K562 (cell line): ENCODE measurements around the gene SNX18. TPM values are rescaled to one million over a fixed set of nuclear protein-coding genes. Genes with fewer than 3 reads are reported as not detected.

Experiments
- ATAC-seq: fragments of 200-7000 bp; cut with Tn5 transposase; 3 replicates; pipeline ENCODE4 v1.9.1; 2020; ENCODE audit warnings: moderate library complexity
- BruUV-seq: library from RNA; stranded (reverse); fragments of 400-500 nt; replicated peaks from 2 replicates; lab custom pipeline; 2021; lab: Mats Ljungman, UMichigan
- CTCF ChIA-PET: fragments of 300-600 bp; formaldehyde crosslinking; extraction: SDS; loops from one replicate; lab custom pipeline; 2021; ENCODE audit warnings: low intra/inter-chr PET ratio; lab: Yijun Ruan, JAX
- POLR2A ChIA-PET: fragments of 300-600, 350-650 bp; sonication (Branson Sonifier 250); formaldehyde crosslinking; extraction: SDS; loops from one replicate; lab custom pipeline; 2021; ENCODE audit warnings: antibody characterized with exemption, inconsistent platforms; lab: Yijun Ruan, JAX
- DNase-seq, 4 experiments: peaks; one replicate each; pipeline versions ENCODE4 v3.0.0 to v3.0.0-alpha.2; 2011 to 2018; ENCODE audit warnings: low spot score in 3 of 4, mixed read lengths in 3 of 4; ENCODE audit errors: extremely low read depth in 1 of 4
- FAIRE-seq: peaks from 2 replicates; lab custom pipeline; 2011; peaks lifted over from hg19 to GRCh38; lab: Jason Lieb, UNC
- H2AFZ ChIP-seq: 2 replicates; pipeline ENCODE4 v1.6.0; 2011; ENCODE audit warnings: low read depth, low read length, control low read depth, inconsistent platforms
- H3K27ac ChIP-seq: fragments of 200-600 bp; 3 replicates; pipeline ENCODE4 v1.8.0; 2011; ENCODE audit warnings: low read depth, mild to moderate bottlenecking, control low read depth, inconsistent platforms, low read length, moderate library complexity, mixed read lengths; ENCODE audit errors: extremely low read depth
- H3K27me3 ChIP-seq, 2 experiments: fragments of 300-600 bp in 1 of 2; 2 replicates in 1 of 2; 3 replicates in 1 of 2; pipeline versions ENCODE4 v1.6.0 to v1.8.0; 2011; ENCODE audit warnings: inconsistent platforms in 2 of 2, low read length in 2 of 2, mild to moderate bottlenecking in 1 of 2, mixed read lengths in 1 of 2, moderate library complexity in 1 of 2; ENCODE audit not compliant: control insufficient read depth in 2 of 2, insufficient read depth in 2 of 2
- H3K36me3 ChIP-seq: fragments of 300-600 bp; 3 replicates; pipeline ENCODE4 v1.8.0; 2011; ENCODE audit warnings: mild to moderate bottlenecking, low read length, inconsistent platforms; ENCODE audit not compliant: control insufficient read depth, insufficient read depth
- H3K4me1 ChIP-seq, 2 experiments: fragments of 200-600 bp in 1 of 2; replicated peaks in 1 of 2; 2 replicates in 1 of 2; 3 replicates in 1 of 2; pipeline versions ENCODE4 v1.5.1 to v1.8.0; 2011; ENCODE audit warnings: inconsistent platforms in 2 of 2, low read length in 2 of 2, mild to moderate bottlenecking in 1 of 2, mixed read lengths in 1 of 2, moderate library complexity in 1 of 2; ENCODE audit not compliant: control insufficient read depth in 2 of 2, insufficient read depth in 2 of 2
- H3K4me2 ChIP-seq: 2 replicates; pipeline ENCODE4 v1.6.1; 2011; ENCODE audit warnings: low read length, control low read depth, inconsistent platforms, mixed read lengths; ENCODE audit not compliant: insufficient read depth
- H3K4me3 ChIP-seq: fragments of 200-600 bp; sonication (generic), shearing (Covaris generic); 2 replicates; pipeline ENCODE4 v1.5.1; 2016; ENCODE audit warnings: control low read depth, inconsistent platforms
- H3K79me2 ChIP-seq: fragments of 200-600 bp; 3 replicates; pipeline ENCODE4 v1.8.0; 2011; ENCODE audit warnings: low read length, inconsistent platforms; ENCODE audit not compliant: control insufficient read depth, insufficient read depth
- H3K9ac ChIP-seq, 2 experiments: 2 replicates each; pipeline versions ENCODE4 v1.6.0 to v1.6.1; 2011; ENCODE audit warnings: low read depth in 2 of 2, low read length in 2 of 2, control low read depth in 1 of 2, inconsistent platforms in 1 of 2, mild to moderate bottlenecking in 1 of 2, mixed read lengths in 1 of 2; ENCODE audit not compliant: insufficient read depth in 1 of 2
- H3K9me1 ChIP-seq: one replicate; pipeline ENCODE4 v1.6.0; 2011; ENCODE audit warnings: inconsistent platforms, mild to moderate bottlenecking, low read length, moderate library complexity; ENCODE audit not compliant: control insufficient read depth, insufficient read depth
- H3K9me3 ChIP-seq: replicated peaks from 2 replicates; pipeline ENCODE4 v1.5.1; 2011; ENCODE audit warnings: low read depth, low read length, inconsistent platforms; ENCODE audit not compliant: control insufficient read depth, insufficient read depth
- H4K20me1 ChIP-seq: replicated peaks from 2 replicates; pipeline ENCODE4 v1.6.1; 2011; ENCODE audit warnings: low read length, inconsistent platforms, mixed read lengths; ENCODE audit not compliant: control insufficient read depth, insufficient read depth
- ARID1B ChIP-seq: fragments of 450-650 bp; IDR thresholded peaks from 2 replicates; pipeline ENCODE4 v1.6.1; 2016; ENCODE audit warnings: antibody characterized with exemption, mild to moderate bottlenecking, inconsistent platforms
- CCAR2 ChIP-seq: fragments of 200-400 bp; formaldehyde crosslinking; IDR thresholded peaks from 2 replicates; pipeline ENCODE4 v1.6.1; 2017; ENCODE audit warnings: mild to moderate bottlenecking, low read depth, low read length
- E4F1 ChIP-seq: fragments of 250-450 bp; sonication (Bioruptor Pico); IDR thresholded peaks from 2 replicates; pipeline ENCODE4 v1.5.0; 2021; ENCODE audit warnings: mild to moderate bottlenecking, borderline replicate concordance
- FOXA1 ChIP-seq: fragments of 450-650 bp; IDR thresholded peaks from 2 replicates; pipeline ENCODE4 v1.6.1; 2016; ENCODE audit warnings: mild to moderate bottlenecking, borderline replicate concordance
- FOXJ3 ChIP-seq: sonication (generic); formaldehyde crosslinking; IDR thresholded peaks from 2 replicates; pipeline ENCODE4 v1.4.0; 2020; ENCODE audit warnings: mild to moderate bottlenecking, missing genetic modification reagents
- FOXK2 ChIP-seq, 2 experiments: fragments of 450-650 bp; IDR thresholded peaks in 1 of 2; conservative IDR thresholded peaks in 1 of 2; 2 replicates each; pipeline ENCODE4 v1.6.1; 2016; ENCODE audit warnings: low read depth in 2 of 2, mild to moderate bottlenecking in 1 of 2
- HCFC1 ChIP-seq: IDR thresholded peaks from 2 replicates; pipeline ENCODE4 v1.6.1; 2012; ENCODE audit warnings: low read depth, low read length, improper control_type of control experiment
- HLTF ChIP-seq: fragments of 450-650 bp; IDR thresholded peaks from 2 replicates; pipeline ENCODE4 v1.6.1; 2016
- MTA1 ChIP-seq: fragments of 450-650 bp; IDR thresholded peaks from 2 replicates; pipeline ENCODE4 v1.6.1; 2017; ENCODE audit warnings: borderline replicate concordance
- NFE2 ChIP-seq: IDR thresholded peaks from 2 replicates; pipeline ENCODE4 v1.6.1; 2014; ENCODE audit warnings: antibody characterized with exemption, low read depth
- NFIX ChIP-seq: fragments of 250-450 bp; sonication (Bioruptor Pico); IDR thresholded peaks from 2 replicates; pipeline ENCODE4 v1.4.0; 2020; ENCODE audit warnings: low read depth, mild to moderate bottlenecking, moderate library complexity
- POLR2AphosphoS5 ChIP-seq: IDR thresholded peaks from 2 replicates; pipeline ENCODE4 v1.6.1; 2011; ENCODE audit warnings: mild to moderate bottlenecking, low read depth, low read length, moderate library complexity; ENCODE audit not compliant: control insufficient read depth, insufficient read depth
- RBM22 ChIP-seq: fragments of 200-400 bp; formaldehyde crosslinking; IDR thresholded peaks from 2 replicates; pipeline ENCODE4 v1.6.1; 2018; ENCODE audit warnings: low read length, low read depth; ENCODE audit not compliant: poor library complexity, severe bottlenecking
- TBL1XR1 ChIP-seq, 2 experiments: IDR thresholded peaks; 2 replicates each; pipeline ENCODE4 v1.6.1; 2012; ENCODE audit warnings: improper control_type of control experiment in 2 of 2, low read length in 2 of 2, mild to moderate bottlenecking in 1 of 2
- XRCC3 ChIP-seq: fragments of 450-650 bp; IDR thresholded peaks from 2 replicates; pipeline ENCODE4 v1.6.1; 2017; ENCODE audit warnings: mild to moderate bottlenecking, moderate library complexity
- ZBTB34 ChIP-seq: fragments of 250-450 bp; sonication (Bioruptor Pico); IDR thresholded peaks from 2 replicates; pipeline ENCODE4 v1.8.0; 2021; ENCODE audit warnings: mild to moderate bottlenecking, moderate library complexity
- ZNF274 ChIP-seq: IDR thresholded peaks from 2 replicates; pipeline ENCODE4 v1.6.1; 2011; ENCODE audit warnings: low read depth, mild to moderate bottlenecking, low read length, moderate library complexity, borderline replicate concordance
- ZNF444 ChIP-seq: fragments of 250-450 bp; sonication (Bioruptor Pico); IDR thresholded peaks from 2 replicates; pipeline ENCODE4 v1.4.0; 2020; ENCODE audit warnings: mild to moderate bottlenecking, moderate library complexity
- WGBS: fragments of 100-300 bp; shearing (Covaris generic); methylation state at CpG from one replicate; pipeline ENCODE4 v1.1.6; 2016; ENCODE audit warnings: low coverage, mixed read lengths; ENCODE audit not compliant: insufficient coverage; ENCODE audit errors: missing lambda C conversion rate; 5-methylcytosine and 5-hydroxymethylcytosine counted together
- in situ Hi-C: fragments of 300-500 bp; cut with MboI; formaldehyde crosslinking; loops from 4 replicates; pipeline ENCODE4 v1.15.0; 2018; ENCODE audit warnings: inconsistent platforms, mixed read lengths
- intact Hi-C: fragments of 100-400 bp; cut with micrococcal nuclease; formaldehyde crosslinking; loops from 2 replicates; pipeline ENCODE4 v1.14.2; 2022
- polyA plus RNA-seq, 8 experiments: library from polyadenylated mRNA; depleted of rRNA in 4 of 8; stranded (reverse) in 5 of 8; unstranded in 3 of 8; fragments of >200 nt; fragmentation: Nextera tagmentation in 2 of 8; fragmentation: Illumina TruSeq in 1 of 8; extraction: Ambion mirVana in 2 of 8; extraction: Trizol in 1 of 8; gene quantifications; 2 replicates each; pipeline versions ENCODE4 v1.2.1 to v1.2.3, GENCODE V29; 2011 to 2014; ENCODE audit warnings: inconsistent platforms in 1 of 8, missing spikeins in 1 of 8
- total RNA-seq, 7 experiments: library from RNA; depleted of rRNA in 6 of 7; stranded (reverse); fragments of >200 nt in 6 of 7; fragmentation: Illumina TruSeq in 2 of 7; extraction: Trizol in 2 of 7; gene quantifications; 2 replicates each; pipeline versions ENCODE4 v1.2.1 to v1.2.3, GENCODE V29; 2011 to 2021; ENCODE audit warnings: low replicate concordance in 1 of 7

SNX18 gene
- total and polyA plus RNA-seq, 9 of the 15 experiments (the other 6 are each of a cell fraction or from before 2014, with no cell fraction given), result 2.3 to 8.8 (median 6.0) TPM

- Histone ChIP-seq H3K4me3 (no peak overlapping the region), H3K9me3 (no peaks in the 10 kb centered on the region), H3K79me2 (no peaks in the 10 kb centered on the region), H4K20me1 (no peaks in the 10 kb centered on the region), H3K27me3 (no peaks in the 10 kb centered on the region), H2AFZ (no peak overlapping the region)
- no TSS peak for BruUV-seq
- in situ Hi-C loops, result loop anchor here (25.0 kb wide), 1 partner anchor 1054 kb away; no protein-coding TSS in a partner anchor
- CTCF ChIA-PET, result no interaction called here
- no peak for TF ChIP-seq ZNF274
- no peak for TF ChIP-seq FOXA1
- no peak for TF ChIP-seq XRCC3
- no peak for TF ChIP-seq FOXJ3 (CRISPR knock-in tag)
- no peak for TF ChIP-seq CCAR2
- TF ChIP-seq ZNF444 (CRISPR knock-in tag), result no peak
- no peak for TF ChIP-seq E4F1
- TF ChIP-seq POLR2AphosphoS5, result no peak
- no peak for TF ChIP-seq MTA1
- no peak for TF ChIP-seq TBL1XR1 (IDR thresholded peaks at IDR 0.05; ENCODE audit: low read length in 2 of 2)
- no peak for TF ChIP-seq HLTF
- TF ChIP-seq NFE2, result no peak
- TF ChIP-seq RBM22, result no peak
- no peak for TF ChIP-seq FOXK2 (conservative IDR thresholded peaks at IDR 0.05 in 1 of 2, IDR thresholded peaks at IDR 0.05 in 1 of 2; ENCODE audit: low read depth in 2 of 2)
- TF ChIP-seq NFIX (CRISPR knock-in tag), result no peak
- no peak for TF ChIP-seq HCFC1
- TF ChIP-seq ZBTB34 (CRISPR knock-in tag), result no peak
- no peak for TF ChIP-seq ARID1B
- TF ChIP-seq, all 486 proteins: peak for 0
- H3K36me3 ChIP-seq, result no peaks in the 10 kb centered on the region
- no peaks in the 10 kb centered on the region for H3K9me1 ChIP-seq
- 0 out of 5 replicates have a peak, but pooled peaks cover 0 to 2% of the 10 kb centered on the region in 2 experiments for H3K4me1 ChIP-seq
- DNase-seq (no peak), FAIRE-seq (no peak), ATAC-seq (no peak)
- intact Hi-C loops, result no loop called here
- WGBS, result 23% methylated on average over 1 of the region's 1 CpG
- POLR2A ChIA-PET, result no interaction called here
- no peak overlapping the region for H3K9ac ChIP-seq
- H3K4me2 ChIP-seq, result no peak overlapping the region
- no peak overlapping the region for H3K27ac ChIP-seq
Observed at GRCh38 chr5:54491326-54491725, 26.2 kb upstream of the SNX18 start.
